Gastroesophageal sphincter (tissue), 3 donors: Measurements from ENCODE around the gene PAH.

ENCODE experiments used
- EP300 ChIP-seq: sonication (generic); formaldehyde crosslinking; IDR thresholded peaks from one replicate; pipeline ENCODE4 v1.6.1; 2017; ENCODE audit warnings: antibody characterized with exemption, mild to moderate bottlenecking
- POLR2AphosphoS5 ChIP-seq: sonication (generic); formaldehyde crosslinking; IDR thresholded peaks from one replicate; pipeline ENCODE4 v1.6.1; 2017; ENCODE audit warnings: antibody characterized with exemption
- TF ChIP-seq, protein P1 (sequence below), 4 experiments: fragments of 200-600 bp in 2 of 4; fragments of 450-650 bp in 2 of 4; sonication (generic) in 1 of 4; IDR thresholded peaks; one replicate each; pipeline ENCODE4 v1.5.1; 2017 to 2019; ENCODE audit warnings: antibody characterized with exemption in 4 of 4, mild to moderate bottlenecking in 2 of 4, moderate library complexity in 2 of 4

DNA sequence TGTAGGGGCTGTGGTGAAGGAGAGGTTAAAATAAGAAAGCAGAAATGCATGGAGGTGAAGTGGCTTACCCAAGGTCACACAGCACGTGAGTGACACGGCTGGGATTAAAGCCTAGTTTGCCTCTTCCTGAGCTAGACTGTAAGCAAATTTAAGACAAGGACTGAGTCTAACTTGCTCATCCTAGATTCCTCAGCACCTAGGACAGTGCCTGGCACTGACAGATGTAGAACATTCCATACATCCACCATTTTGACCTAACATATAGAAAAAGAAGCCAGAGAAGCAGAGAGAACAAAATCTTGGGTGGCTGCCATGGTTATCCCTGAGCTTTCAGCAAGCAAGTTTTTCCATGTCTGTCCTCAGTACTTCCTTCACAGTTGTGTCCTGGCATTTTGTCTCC lies 110.5 kb downstream of the PAH start:
- TF ChIP-seq, protein P1, sequence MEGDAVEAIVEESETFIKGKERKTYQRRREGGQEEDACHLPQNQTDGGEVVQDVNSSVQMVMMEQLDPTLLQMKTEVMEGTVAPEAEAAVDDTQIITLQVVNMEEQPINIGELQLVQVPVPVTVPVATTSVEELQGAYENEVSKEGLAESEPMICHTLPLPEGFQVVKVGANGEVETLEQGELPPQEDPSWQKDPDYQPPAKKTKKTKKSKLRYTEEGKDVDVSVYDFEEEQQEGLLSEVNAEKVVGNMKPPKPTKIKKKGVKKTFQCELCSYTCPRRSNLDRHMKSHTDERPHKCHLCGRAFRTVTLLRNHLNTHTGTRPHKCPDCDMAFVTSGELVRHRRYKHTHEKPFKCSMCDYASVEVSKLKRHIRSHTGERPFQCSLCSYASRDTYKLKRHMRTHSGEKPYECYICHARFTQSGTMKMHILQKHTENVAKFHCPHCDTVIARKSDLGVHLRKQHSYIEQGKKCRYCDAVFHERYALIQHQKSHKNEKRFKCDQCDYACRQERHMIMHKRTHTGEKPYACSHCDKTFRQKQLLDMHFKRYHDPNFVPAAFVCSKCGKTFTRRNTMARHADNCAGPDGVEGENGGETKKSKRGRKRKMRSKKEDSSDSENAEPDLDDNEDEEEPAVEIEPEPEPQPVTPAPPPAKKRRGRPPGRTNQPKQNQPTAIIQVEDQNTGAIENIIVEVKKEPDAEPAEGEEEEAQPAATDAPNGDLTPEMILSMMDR (IDR thresholded peaks at IDR 0.05): no peak
- TF ChIP-seq EP300 (no peak), POLR2AphosphoS5 (no peak)
